Lung microvascular endothelial cell (primary cell): ENCODE measurements around the gene SH3BGRL2. TPM values are rescaled to one million over a fixed set of nuclear protein-coding genes. Genes with fewer than 3 reads are reported as not detected.
A peak's percentile ranks its signal among the peaks of the same experiment; 100 is the strongest.
"Not testable (repeated sequence)": the region's sequence is repeated elsewhere in the genome, so short reads cannot be mapped to it uniquely, and the experiment has no call there.

Source experiments
- DNase-seq, 2 donors: peaks; one replicate each; pipeline versions ENCODE4 v3.0.0 to v3.0.0-alpha.2; 2010; ENCODE audit warnings: low read depth in 2 of 2
- total RNA-seq: library from RNA; depleted of rRNA; stranded (reverse); fragments of >200 nt; gene quantifications from 2 replicates; pipeline ENCODE4 v1.2.1, GENCODE V29; 2014

Gene SH3BGRL2
- total RNA-seq, 1 donor from 2014 or later: 123 TPM

DNA sequence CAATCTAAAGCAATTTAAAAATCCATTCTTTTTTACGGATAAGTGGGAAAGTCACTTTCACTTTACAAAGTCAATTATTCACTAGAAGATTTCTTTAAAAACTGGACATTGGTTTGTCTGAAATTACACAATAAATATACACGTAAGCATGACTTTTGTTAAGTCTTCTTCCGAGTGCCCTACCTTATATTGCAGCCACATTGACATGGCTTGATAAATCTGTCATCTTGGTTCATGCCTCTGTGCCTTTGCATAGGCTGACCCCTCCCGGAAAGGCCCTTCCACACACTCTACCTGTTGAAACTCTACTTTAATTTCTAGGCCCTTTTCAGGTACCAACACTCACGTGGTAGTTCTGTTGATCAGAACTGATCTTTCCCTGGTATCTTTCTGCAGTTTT, 104.1 kb downstream of the SH3BGRL2 start:
- DNase-seq: no peak

DNA sequence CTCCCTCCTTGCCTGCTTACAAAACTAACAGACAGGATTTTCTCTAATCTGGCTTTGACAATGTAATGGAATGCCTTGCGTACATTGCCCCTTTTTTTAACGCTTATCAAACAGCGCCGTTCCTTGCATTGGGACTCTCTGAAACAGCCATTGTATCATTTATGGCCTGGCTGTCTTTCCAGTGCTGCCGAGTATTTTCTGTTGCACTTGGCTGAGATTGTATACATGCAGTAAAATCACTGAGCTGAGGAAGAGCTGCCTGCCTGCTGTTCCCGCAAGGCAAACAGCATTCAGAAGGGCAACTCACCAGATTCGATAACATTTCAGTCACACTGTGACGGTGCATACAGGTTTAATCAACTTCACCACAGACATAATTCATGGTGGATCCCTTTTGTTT, 106.0 kb downstream of the SH3BGRL2 start:
- peak; percentile 7 to 51 for DNase-seq

DNA sequence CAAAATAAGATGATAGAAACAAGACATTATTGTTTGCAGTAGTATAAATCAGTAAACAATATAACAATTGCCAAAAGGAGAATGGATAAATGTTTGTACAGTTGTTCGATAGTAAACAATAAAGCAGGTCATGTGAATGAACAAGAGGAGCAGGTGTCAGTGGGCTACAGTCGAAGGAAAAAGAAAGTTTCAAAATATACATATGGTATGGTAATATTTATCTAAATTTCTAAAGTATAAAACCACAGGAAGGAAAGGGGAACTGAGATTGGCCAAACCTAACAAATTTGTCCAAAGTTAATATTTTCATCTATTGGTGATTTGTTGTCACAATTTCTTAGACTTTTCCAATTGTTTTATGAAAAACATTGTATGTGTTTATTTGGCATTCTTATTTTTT, 110.9 kb downstream of the SH3BGRL2 start:
- no peak for DNase-seq

DNA sequence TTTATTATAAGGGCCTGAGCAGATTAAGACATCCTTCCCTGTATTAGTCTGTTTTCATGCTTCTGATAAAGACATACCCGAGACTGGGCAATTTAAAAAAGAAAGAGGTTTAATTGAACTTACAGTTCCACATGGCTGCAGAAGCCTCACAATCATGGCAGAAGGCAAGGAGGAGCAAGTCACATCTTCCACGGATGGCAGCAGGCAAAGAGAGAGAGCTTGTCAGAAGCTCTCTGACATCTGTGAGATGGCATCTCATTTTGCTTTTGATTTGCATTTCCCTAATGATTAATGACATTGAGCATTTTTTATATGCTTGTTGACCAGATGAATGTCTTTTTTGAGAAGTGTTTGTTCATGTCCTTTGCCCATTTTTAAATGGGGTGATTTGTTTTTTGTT, 114.2 kb downstream of the SH3BGRL2 start:
- DNase-seq: not testable (repeated sequence)

DNA sequence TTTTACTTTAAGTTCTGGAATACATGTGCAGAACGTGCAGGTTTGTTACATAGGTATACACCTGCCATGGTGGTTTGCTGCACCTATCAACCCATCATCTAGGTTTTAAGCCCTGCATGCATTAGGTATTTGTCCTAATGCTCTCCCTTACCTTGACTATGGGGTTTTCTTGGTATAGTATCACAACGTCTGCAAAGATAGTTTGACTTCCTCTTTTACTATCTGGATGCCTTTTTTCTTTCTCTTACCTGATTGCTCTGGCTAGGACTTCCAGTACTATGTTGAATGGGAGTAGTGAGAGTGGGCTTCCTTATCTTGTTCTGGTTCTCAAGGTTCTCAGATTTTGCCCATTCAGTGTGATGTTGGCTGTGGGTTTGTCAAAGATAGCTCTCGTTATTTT, 115.2 kb downstream of the SH3BGRL2 start:
- DNase-seq: not testable (repeated sequence)

DNA sequence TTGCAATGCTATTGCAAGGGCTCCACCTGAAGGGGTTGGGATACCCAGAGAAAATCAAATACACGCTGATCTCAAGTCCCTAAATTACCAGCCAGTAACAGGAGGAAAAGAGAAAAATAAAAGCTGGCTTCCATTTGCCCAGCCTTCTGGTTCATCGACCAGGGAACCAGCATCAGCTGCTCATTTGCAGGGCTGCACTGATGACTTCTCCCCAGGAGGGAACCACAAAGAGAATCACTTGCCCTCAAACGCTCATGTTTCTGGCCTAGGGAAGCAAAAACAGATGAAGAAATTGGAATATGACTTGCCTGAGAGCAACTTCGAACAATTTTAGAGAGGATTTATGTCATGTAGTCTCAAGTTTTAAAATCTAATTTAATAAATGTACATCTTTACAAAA, 119.7 kb downstream of the SH3BGRL2 start:
- DNase-seq: no peak

Other genes with a start within 250 kb of the SH3BGRL2 start
- 2.0 and 2.2 TPM in 2 replicates for gene LCA5, start 93.9 kb upstream of the SH3BGRL2 start, total RNA-seq